ENCODE data around the gene RNF212. TPM values are rescaled to one million over a fixed set of nuclear protein-coding genes. Genes with fewer than 3 reads are reported as not detected.

Gene RNF212
- total and polyA plus RNA-seq, 10 of the 15 experiments (the other 5 are each of a cell fraction or from before 2014, with no cell fraction given) = not detected

DNA sequence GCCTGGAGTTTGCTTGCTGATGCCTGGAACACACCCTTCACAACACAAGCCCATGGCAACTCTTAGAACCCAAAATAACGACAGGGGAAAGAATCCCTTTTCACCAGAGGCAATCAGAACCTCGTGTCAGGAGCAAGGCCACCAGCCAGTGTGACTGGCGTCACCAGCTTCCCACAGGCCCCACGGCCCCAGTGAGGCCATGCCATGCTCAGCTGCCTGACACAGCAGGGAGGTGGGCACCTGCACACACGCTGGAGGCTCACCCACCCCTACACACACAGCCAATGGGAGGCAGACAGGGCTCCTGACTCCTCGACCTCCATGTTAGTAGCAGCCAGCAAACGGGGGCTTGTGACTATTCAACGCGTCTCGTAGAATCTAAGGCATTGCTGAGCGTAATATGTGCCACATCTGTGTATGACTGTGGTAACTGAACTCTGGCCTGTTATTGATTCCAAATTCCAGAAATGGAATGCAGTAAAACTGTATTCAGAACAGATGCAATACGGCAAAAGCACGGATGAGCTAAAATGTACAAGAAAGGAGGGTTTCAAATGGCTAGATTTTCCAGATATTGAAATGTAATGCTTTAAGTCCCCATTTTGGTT, 28.5 kb downstream of the RNF212 start:
- H3K9me3 ChIP-seq (replicated peaks; ENCODE audit: control insufficient read depth, insufficient read depth, low read length) = no peaks in the 10 kb centered on the region; the same call in 2 of the 3 replicates
- DNase-seq (ENCODE audit: low read depth, low spot score) = no peak
- no peaks in the 10 kb centered on the region for H3K79me2 ChIP-seq (ENCODE audit: control insufficient read depth, insufficient read depth, low read length)
- ChIA-PET POLR2A (interaction anchor here (0.6 kb wide), 1 partner anchor 502 kb away, joined by 5 read pairs; no protein-coding TSS in a partner anchor), SMC1A (ENCODE audit: uncharacterized antibody, unreplicated experiment) (no interaction called here), RAD21 (ENCODE audit: unreplicated experiment) (no interaction called here), CTCF (no interaction called here)
- 49% methylated on average over 13 of the region's 13 CpGs for WGBS (ENCODE audit: insufficient coverage, insufficient replicate concordance, low lambda C conversion rate, missing lambda C conversion rate)
- no peak overlapping the region for H2AFZ ChIP-seq (ENCODE audit: control insufficient read depth, low read depth, low read length)
- ATAC-seq = no peak
- H3K4me1 ChIP-seq (ENCODE audit: control insufficient read depth, insufficient read depth, low read length) = no peaks in the 10 kb centered on the region
- no TSS peak for BruUV-seq (replicated peaks)
- no peaks in the 10 kb centered on the region for H3K36me3 ChIP-seq (ENCODE audit: control insufficient read depth in 2 of 2, insufficient read depth in 2 of 2, low read length in 1 of 2)
- in situ Hi-C loops (cut with MboI) = no loop called here
- intact Hi-C loops (cut with micrococcal nuclease; ENCODE audit: unreplicated experiment) = no loop called here
- H3K9ac ChIP-seq (ENCODE audit: control insufficient read depth, insufficient read depth, low read length) = no peak overlapping the region
- no peaks in the 10 kb centered on the region for H4K20me1 ChIP-seq (ENCODE audit: control insufficient read depth, insufficient read depth)
- H3K4me3 ChIP-seq = no peak overlapping the region
- FAIRE-seq = no peak
- H3K27ac ChIP-seq (ENCODE audit: control insufficient read depth, insufficient read depth) = no peak overlapping the region
- no peaks in the 10 kb centered on the region for H3K27me3 ChIP-seq (replicated peaks in 1 of 2; ENCODE audit: control insufficient read depth in 2 of 2, insufficient read depth in 2 of 2, low read length in 1 of 2)
- no peak overlapping the region for H3K4me2 ChIP-seq (ENCODE audit: control insufficient read depth, insufficient read depth)
- TF ChIP-seq FOXK2 (IDR thresholded peaks at IDR 0.05) = no peak
- no peak for TF ChIP-seq PAX8 (IDR thresholded peaks at IDR 0.05)
- TF ChIP-seq BRCA1 (IDR thresholded peaks at IDR 0.05; ENCODE audit: low read depth, low read length) = no peak
- no peak for TF ChIP-seq ELK1 (IDR thresholded peaks at IDR 0.05; ENCODE audit: low read depth, low read length)

DNA sequence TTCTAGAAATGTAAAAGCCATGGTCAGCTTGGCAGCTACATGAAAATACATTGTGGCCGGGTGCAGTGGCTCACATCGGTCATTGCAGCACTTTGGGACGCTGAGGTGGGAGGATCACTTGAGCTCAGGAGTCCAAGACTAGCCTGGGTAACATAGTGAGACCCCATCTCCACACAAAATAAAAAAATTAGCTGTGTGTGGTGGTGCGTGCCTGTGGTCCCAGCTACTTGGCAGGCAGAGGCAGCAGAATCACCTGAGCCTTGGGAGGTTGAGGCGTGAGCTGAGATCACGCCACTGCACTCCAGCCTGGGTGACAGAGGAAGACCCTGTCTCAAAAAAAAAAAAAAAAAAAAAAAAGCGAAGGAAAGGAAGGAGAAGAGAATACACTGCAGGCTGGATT, 29.0 kb downstream of the RNF212 start:
- SMC1A ChIA-PET (ENCODE audit: uncharacterized antibody, unreplicated experiment) = no interaction called here
- H4K20me1 ChIP-seq (ENCODE audit: control insufficient read depth, insufficient read depth) = no peaks in the 10 kb centered on the region
- H3K4me3 ChIP-seq = no peak overlapping the region
- no TSS peak for BruUV-seq (replicated peaks)
- POLR2A ChIA-PET = no interaction called here
- H3K27me3 ChIP-seq (replicated peaks in 1 of 2; ENCODE audit: control insufficient read depth in 2 of 2, insufficient read depth in 2 of 2, low read length in 1 of 2) = no peaks in the 10 kb centered on the region
- no peaks in the 10 kb centered on the region for H3K36me3 ChIP-seq (ENCODE audit: control insufficient read depth in 2 of 2, insufficient read depth in 2 of 2, low read length in 1 of 2)
- TF ChIP-seq CBX3 (IDR thresholded peaks at IDR 0.05; ENCODE audit: borderline replicate concordance, low read depth) (no peak), IRF3 (IDR thresholded peaks at IDR 0.05) (no peak), SMC3 (IDR thresholded peaks at IDR 0.05; ENCODE audit: borderline replicate concordance, low read length) (no peak), EP300 (IDR thresholded peaks at IDR 0.05; ENCODE audit: borderline replicate concordance in 1 of 2, control insufficient read depth in 1 of 2, low read depth in 2 of 2, low read length in 2 of 2) (no peak)
- H3K4me2 ChIP-seq (ENCODE audit: control insufficient read depth, insufficient read depth) = no peak overlapping the region
- H3K27ac ChIP-seq (ENCODE audit: control insufficient read depth, insufficient read depth) = no peak overlapping the region
- RAD21 ChIA-PET (ENCODE audit: unreplicated experiment) = no interaction called here
- DNase-seq (ENCODE audit: low read depth, low spot score) = no peak
- intact Hi-C loops (cut with micrococcal nuclease; ENCODE audit: unreplicated experiment) (no loop called here), in situ Hi-C loops (cut with MboI) (no loop called here)
- no peak for ATAC-seq
- no peaks in the 10 kb centered on the region; the same call in 2 of the 3 replicates for H3K9me3 ChIP-seq (replicated peaks; ENCODE audit: control insufficient read depth, insufficient read depth, low read length)
- H3K9ac ChIP-seq (ENCODE audit: control insufficient read depth, insufficient read depth, low read length) = no peak overlapping the region
- WGBS (ENCODE audit: insufficient coverage, insufficient replicate concordance, low lambda C conversion rate, missing lambda C conversion rate) = 39% methylated on average over 6 of the region's 7 CpGs
- H3K79me2 ChIP-seq (ENCODE audit: control insufficient read depth, insufficient read depth, low read length) = no peaks in the 10 kb centered on the region
- H2AFZ ChIP-seq (ENCODE audit: control insufficient read depth, low read depth, low read length) = no peak overlapping the region
- no peak for FAIRE-seq
- H3K4me1 ChIP-seq (ENCODE audit: control insufficient read depth, insufficient read depth, low read length) = no peaks in the 10 kb centered on the region
- CTCF ChIA-PET = no interaction called here

Measured in GM12878 (cell line).